GM19238 (cell line): ENCODE results near the gene CDH15.
"Not testable (repeated sequence)": the region's sequence is repeated elsewhere in the genome, so short reads cannot be mapped to it uniquely, and the experiment has no call there.

Experiments
- DNase-seq: peaks from one replicate; pipeline ENCODE4 v3.0.0; 2011; ENCODE audit warnings: low spot score; ENCODE audit not compliant: insufficient read length

CDH15 gene

GRCh38 chr16:89172171-89172527 is 601 bp downstream of the CDH15 start:
- DNase-seq: no peak

GRCh38 chr16:89172528-89173173 is 1.1 kb downstream of the CDH15 start:
- no peak for DNase-seq

GRCh38 chr16:89173174-89173921 is 1.8 kb downstream of the CDH15 start:
- DNase-seq: no peak

- no peak for DNase-seq
These were observed 2.7 kb downstream of the CDH15 start for GRCh38 chr16:89174055-89174827.

- DNase-seq: no peak
These were observed 3.3 kb downstream of the CDH15 start for GRCh38 chr16:89174877-89175276.

GRCh38 chr16:89175280-89176146 is 4.0 kb downstream of the CDH15 start:
- no peak for DNase-seq

- no peak for DNase-seq
These were observed 4.7 kb downstream of the CDH15 start for GRCh38 chr16:89176147-89176690.

- no peak for DNase-seq
These were observed 5.2 kb downstream of the CDH15 start for GRCh38 chr16:89176717-89177116.

GRCh38 chr16:89177501-89177900 is 6.0 kb downstream of the CDH15 start:
- DNase-seq: no peak

- DNase-seq: no peak
These were observed 7.1 kb downstream of the CDH15 start for GRCh38 chr16:89178453-89179147.

GRCh38 chr16:89179148-89179484 is 7.6 kb downstream of the CDH15 start:
- no peak for DNase-seq

GRCh38 chr16:89179656-89180315 is 8.2 kb downstream of the CDH15 start:
- DNase-seq: no peak

GRCh38 chr16:89183463-89183862 is 11.9 kb downstream of the CDH15 start:
- no peak for DNase-seq

GRCh38 chr16:89183975-89184676 is 12.6 kb downstream of the CDH15 start:
- no peak for DNase-seq

- no peak for DNase-seq
These were observed 13.1 kb downstream of the CDH15 start for GRCh38 chr16:89184677-89184932.

- no peak for DNase-seq
These were observed 13.6 kb downstream of the CDH15 start for GRCh38 chr16:89184933-89185794.

GRCh38 chr16:89185887-89186592 is 14.5 kb downstream of the CDH15 start:
- not testable (repeated sequence) for DNase-seq

GRCh38 chr16:89186593-89187031 is 15.1 kb downstream of the CDH15 start:
- not testable (repeated sequence) for DNase-seq
